Bone marrow (tissue), 2 donors: Measurements from ENCODE around the gene AMFR.
A peak's percentile ranks its signal among the peaks of the same experiment; 100 is the strongest.

ENCODE experiments used
- DNase-seq, 2 donors: peaks; one replicate each; lab custom pipeline; 2025; lab: John Stamatoyannopoulos, UW

AMFR gene

GRCh38 chr16:56425439-56425832 lies at the start of gene AMFR:
AMFR (minus strand) TSS chr16:56425545; CDS start chr16:56425327, 218 bp downstream.
- DNase-seq, result peak; percentile 41 to 50

DNA sequence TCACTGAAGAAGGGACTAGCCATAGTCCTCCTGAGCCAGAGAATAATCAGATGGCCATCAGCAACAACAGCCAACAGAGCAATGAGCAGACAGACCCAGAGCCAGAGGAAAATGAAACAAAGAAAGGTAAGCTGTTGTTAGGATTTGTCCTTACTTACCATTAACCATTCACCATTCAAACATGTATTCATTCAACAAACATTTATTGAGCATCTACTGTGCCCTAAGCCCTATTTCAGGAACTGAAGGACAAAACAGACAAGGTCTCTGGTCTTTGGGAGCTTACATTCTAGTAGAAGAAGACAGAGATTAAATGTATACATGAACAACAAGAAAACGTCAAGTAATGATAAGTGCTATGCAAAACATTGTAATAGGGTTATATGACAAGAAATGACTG lies 45.3 kb upstream of the AMFR start:
- DNase-seq, result no peak

GRCh38 chr16:56470232-56470631 lies 44.9 kb upstream of the AMFR start:
- no peak for DNase-seq

GRCh38 chr16:56469748-56470147 lies 44.4 kb upstream of the AMFR start:
- DNase-seq, result no peak

- DNase-seq, result no peak
Observed at GRCh38 chr16:56468800-56469199, 43.5 kb upstream of the AMFR start.

GRCh38 chr16:56466344-56466743 lies 41.0 kb upstream of the AMFR start:
- DNase-seq, result no peak

DNA sequence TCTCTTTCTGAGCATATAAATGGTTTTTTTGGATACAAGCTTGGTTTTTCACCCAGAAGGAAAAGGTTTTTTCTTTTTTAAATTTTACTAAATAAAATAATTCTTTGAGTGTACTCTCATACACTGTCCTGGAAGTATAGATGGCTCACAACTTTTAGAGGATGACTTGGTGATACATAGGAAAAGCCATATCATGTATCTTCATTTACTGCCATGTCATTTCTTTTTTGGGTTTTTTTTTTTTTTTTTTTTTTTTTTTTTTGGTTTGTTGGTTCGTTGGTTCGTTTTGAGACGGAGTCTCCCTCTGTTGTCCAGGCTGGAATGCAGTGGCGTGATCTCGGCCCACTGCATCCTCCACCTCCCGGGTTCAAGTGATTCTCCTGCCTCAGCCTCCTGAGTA lies 37.8 kb upstream of the AMFR start:
- DNase-seq, result no peak

DNA sequence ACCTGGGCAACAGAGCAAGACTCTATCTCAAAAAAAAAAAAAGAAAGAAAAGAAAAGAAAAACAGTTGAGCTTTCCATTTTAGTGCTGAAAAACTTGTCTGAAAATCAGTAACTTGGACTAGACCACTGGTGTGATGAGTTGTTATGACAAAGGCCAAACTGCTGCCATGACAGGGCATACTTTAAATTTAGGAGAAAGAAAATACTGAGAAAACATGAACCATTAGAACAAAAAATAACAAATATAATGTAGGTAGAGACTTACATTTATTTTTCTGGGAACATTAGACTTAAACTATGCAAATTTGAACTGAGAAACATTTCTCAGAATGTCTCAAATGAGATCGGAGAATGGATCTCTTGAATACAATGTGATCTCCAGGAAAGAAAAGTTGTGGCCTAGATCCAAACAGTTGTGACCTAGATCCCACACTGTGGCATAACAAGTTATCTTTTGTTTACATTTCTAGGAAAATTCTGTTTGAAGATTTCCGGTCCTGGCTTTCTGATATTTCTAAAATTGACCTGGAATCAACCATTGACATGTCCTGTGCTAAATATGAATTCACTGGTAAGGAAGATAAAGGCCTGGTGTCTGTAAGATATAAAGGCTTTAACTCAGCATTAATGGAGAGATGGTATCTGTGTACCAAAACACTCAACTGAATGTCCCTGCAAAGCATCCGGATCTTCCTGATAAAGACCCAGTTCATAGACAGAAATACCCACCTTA lies 36.9 kb upstream of the AMFR start:
- no peak for DNase-seq

- DNase-seq, result no peak
Observed at GRCh38 chr16:56460101-56460500, 34.8 kb upstream of the AMFR start.

DNA sequence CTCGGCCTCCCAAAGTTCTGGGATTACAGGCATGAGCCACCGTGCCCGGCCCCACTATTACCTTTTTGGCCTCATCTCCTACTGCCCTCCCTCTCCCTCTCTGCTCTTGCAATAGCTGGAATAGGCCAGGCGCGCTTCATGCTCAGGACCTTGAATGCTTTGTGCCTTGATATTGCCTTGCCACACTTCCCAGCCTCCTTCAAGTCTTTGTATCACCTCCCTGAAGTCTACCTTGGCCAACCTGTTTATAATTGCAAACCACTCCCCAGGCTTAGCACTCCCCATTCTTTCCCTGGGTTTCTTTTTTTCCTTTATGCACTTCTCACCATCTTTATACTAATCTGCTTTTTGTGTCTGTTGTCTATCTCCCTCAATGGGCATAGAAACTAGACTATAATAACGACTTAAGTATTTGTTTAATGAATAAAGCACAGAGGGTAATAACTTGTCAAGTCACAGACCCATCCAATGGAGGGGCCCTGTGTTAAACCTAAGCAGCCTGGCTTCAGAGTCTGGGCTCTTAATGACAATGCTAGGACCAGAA lies 32.7 kb upstream of the AMFR start:
- DNase-seq, result no peak

GRCh38 chr16:56451753-56452689 lies 26.7 kb upstream of the AMFR start:
- DNase-seq, result no peak

- peak; percentile 59 to 98 for DNase-seq
Observed at GRCh38 chr16:56450986-56451752, 25.8 kb upstream of the AMFR start, which contains the start of the genes NUDT21 and OGFOD1. NUDT21 (minus strand) TSS chr16:56451332; CDS start chr16:56451202, 130 bp downstream. OGFOD1 (plus strand) TSS chr16:56451554; CDS start chr16:56451613, 59 bp downstream.

DNA sequence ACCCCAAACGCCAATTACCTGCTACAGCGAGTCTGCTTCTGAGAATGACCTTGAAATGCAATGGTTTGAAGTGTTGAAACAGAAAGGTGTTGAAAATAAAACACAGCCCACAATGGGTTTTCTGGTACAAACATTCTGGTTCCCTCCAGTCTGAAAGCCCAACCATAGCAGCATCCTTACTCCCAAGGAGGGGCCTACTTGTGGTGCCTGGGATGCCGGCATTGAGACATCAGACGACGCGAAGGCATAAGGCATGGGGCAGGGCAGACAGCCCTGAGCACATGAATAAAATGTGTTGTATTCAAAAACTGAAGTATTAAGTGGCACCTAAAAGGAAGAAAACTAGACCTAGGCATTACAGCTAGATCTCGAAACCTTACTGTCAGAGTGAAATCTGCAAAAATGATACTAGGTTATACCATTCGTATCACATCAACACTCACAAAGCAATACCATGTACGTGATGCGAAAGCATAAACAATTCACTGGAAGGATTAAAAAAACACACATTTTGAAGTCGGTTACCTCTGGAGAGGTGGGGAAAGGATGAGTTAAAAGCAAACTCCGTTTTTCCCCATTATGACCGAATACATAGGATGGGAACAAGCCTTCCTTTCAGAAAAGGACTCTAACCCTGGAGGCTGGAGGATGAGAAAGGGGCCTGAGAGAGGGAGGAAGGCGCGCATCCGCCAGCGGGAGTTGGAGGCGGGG lies 25.1 kb upstream of the AMFR start:
- no peak for DNase-seq

GRCh38 chr16:56448005-56448404 lies 22.7 kb upstream of the AMFR start:
- no peak for DNase-seq

DNA sequence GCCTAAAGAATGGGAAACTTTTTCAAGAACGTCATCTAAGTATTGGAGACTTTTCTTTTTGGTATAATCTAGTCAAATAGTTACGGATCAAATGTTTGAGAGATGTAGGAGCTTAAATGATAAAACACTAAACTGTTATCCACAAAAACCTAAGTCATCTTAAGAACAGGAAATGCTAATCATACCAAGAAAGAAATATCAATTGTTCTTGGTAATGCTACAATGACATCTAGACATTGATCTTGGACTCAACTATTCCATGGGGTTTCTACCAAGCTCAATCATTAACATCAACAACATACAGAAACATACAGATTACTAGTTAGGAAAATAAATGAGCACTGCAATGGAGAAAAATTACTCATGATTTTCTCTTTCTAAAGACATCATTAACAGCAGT lies 21.9 kb upstream of the AMFR start:
- DNase-seq, result no peak

DNA sequence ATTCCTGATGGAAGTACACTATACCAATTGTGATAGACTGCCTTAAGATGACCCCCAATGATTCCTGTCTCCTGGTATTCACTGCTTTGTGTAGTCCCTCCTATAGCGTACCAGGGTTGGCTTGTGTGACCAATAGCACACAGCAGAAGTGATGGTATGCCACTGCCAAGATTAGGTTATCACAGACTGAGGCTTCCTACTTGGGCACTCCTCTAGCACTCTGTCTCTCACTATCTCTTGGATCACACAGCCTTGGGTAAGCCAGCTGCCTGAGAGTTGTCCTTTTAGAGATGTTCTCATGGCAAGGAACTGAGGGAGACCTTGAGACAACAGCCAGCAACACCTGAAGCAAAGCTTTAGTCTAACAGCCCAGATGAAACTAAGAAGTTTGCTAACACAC lies 12.7 kb upstream of the AMFR start:
- no peak for DNase-seq

DNA sequence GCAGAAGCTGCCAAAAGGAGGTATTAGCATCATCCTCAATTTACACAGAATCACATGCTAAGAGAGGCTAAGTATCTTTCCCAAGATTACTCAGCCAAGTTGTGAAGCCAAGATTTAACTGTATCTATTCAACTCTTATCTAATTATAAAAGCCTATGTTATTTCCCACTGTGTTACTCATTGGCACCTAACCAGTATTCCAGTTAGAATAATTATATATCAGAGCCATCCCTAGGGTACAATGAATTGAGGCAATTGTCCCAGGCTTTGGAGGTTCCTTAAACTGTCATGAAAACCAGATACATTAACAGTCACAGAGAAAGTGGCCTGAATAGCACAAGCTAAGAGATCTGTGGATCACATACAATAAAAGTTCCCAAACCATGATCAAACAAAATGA lies 10.9 kb upstream of the AMFR start:
- no peak for DNase-seq

- no peak for DNase-seq
Observed at GRCh38 chr16:56428091-56428490, 2.7 kb upstream of the AMFR start.

GRCh38 chr16:56426585-56426984 lies 1.2 kb upstream of the AMFR start:
- DNase-seq, result no peak

GRCh38 chr16:56424791-56425438 lies 430 bp downstream of the AMFR start:
- peak in 1 of 2 donors; percentile 50 for DNase-seq

DNA sequence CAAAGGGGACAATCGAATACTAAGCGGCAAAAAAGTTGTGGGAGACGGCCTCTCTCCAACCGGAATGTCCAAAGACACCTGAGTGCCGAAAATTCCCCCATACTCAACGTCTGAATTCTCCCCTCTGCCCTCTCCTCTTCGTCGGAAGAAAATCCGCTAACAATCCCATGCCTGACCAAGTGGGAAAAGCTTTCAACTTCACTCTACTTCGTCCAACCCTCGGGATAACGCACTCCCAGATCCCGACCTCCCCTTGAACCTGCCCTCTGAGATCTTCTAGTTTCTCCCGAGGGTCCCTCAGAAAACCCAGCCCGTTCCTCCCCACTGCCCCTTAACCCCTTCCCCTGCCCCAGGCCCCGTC lies 961 bp downstream of the AMFR start:
- DNase-seq, result no peak
